Tibial nerve (tissue), 3 donors: ENCODE results near the gene FAM50A.

Experiments used
- POLR2A ChIP-seq, 2 donors: fragments of 450-650 bp; IDR thresholded peaks; one replicate each; pipeline ENCODE4 v1.6.1; 2017; ENCODE audit warnings: antibody characterized with exemption in 2 of 2, mild to moderate bottlenecking in 2 of 2, moderate library complexity in 2 of 2
- TF ChIP-seq, protein P1 (sequence below), 5 experiments: fragments of 200-600 bp in 3 of 5; fragments of 450-650 bp in 2 of 5; sonication (generic) in 3 of 5; IDR thresholded peaks; one replicate each; pipeline ENCODE4 v1.5.1; 2016 to 2019; ENCODE audit warnings: antibody characterized with exemption in 5 of 5, mild to moderate bottlenecking in 3 of 5, moderate library complexity in 2 of 5

- no peak for TF ChIP-seq POLR2A (IDR thresholded peaks at IDR 0.05)
- TF ChIP-seq, protein P1, sequence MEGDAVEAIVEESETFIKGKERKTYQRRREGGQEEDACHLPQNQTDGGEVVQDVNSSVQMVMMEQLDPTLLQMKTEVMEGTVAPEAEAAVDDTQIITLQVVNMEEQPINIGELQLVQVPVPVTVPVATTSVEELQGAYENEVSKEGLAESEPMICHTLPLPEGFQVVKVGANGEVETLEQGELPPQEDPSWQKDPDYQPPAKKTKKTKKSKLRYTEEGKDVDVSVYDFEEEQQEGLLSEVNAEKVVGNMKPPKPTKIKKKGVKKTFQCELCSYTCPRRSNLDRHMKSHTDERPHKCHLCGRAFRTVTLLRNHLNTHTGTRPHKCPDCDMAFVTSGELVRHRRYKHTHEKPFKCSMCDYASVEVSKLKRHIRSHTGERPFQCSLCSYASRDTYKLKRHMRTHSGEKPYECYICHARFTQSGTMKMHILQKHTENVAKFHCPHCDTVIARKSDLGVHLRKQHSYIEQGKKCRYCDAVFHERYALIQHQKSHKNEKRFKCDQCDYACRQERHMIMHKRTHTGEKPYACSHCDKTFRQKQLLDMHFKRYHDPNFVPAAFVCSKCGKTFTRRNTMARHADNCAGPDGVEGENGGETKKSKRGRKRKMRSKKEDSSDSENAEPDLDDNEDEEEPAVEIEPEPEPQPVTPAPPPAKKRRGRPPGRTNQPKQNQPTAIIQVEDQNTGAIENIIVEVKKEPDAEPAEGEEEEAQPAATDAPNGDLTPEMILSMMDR (IDR thresholded peaks at IDR 0.05): no peak
These were observed 37.3 kb downstream of the FAM50A start for GRCh38 chrX:154481195-154481594.
